Right ventricle myocardium superior (tissue), 1 donor: ENCODE data around the gene DRD4. TPM values are rescaled to one million over a fixed set of nuclear protein-coding genes. Genes with fewer than 3 reads are reported as not detected.

ENCODE experiments used
- ATAC-seq: fragments of 200-7000 bp; cut with Tn5 transposase; one replicate; pipeline ENCODE4 v1.9.1; 2020; ENCODE audit warnings: mild to moderate bottlenecking; ENCODE audit not compliant: poor library complexity
- DNase-seq: peaks from one replicate; pipeline ENCODE4 v3.0.0-alpha.2; 2020
- intact Hi-C: fragments of 100-400 bp; cut with DNase I; formaldehyde crosslinking; loops from one replicate; pipeline ENCODE4 v1.11.2; 2022
- total RNA-seq: library from RNA; stranded (reverse); fragmentation: NEBNext Ultra II Directional; extraction: Animal tissue kit (Norgen Biotek cat#: 25700); gene quantifications from one replicate; pipeline ENCODE4 v1.2.1, GENCODE V29; 2021
- donor health status: DM: no; HTN: yes; CAD: no; lungs with severe emphysema.

DRD4 gene
- total RNA-seq, 1 donor from 2014 or later = not detected

DNA sequence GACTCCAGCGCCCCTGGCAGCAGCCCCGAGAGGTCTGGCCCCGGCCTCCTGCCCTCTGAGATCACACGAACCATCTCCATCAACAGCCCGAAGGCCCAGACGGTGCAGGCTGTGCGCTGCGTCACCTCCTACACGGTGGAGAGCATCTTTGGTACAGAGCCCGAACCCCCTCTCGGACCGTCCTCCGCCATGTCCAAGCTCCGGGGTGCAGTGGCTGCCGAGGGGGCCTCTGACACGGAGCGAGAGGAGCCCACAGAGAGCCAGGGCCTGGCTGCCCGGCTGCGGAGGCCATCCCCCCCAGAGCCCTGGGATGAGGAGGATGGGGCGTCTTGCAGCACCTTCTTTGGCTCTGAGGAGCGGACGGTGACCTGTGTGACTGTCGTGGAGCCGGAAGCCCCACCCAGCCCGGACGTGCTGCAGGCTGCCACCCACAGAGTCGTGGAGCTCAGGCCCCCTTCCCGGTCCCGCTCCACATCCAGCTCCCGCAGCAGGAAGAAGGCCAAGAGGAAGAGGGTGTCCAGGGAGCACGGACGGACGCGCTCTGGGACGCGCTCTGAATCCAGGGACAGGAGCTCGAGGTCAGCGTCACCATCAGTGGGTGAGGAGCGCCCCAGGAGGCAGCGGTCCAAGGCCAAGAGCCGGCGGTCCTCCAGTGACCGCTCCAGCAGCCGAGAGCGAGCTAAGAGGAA lies 29.0 kb upstream of the DRD4 start:
- DNase-seq (no peak), ATAC-seq (no peak)

GRCh38 chr11:608791-609251 lies 28.2 kb upstream of the DRD4 start:
- DNase-seq = no peak
- intact Hi-C loops = no loop called here
- ATAC-seq = no peak

More for the DNA sequence above, 29.0 kb upstream of the DRD4 start:
- intact Hi-C loops = no loop called here

GRCh38 chr11:609341-609811 lies 27.7 kb upstream of the DRD4 start:
- DNase-seq = no peak
- ATAC-seq = no peak
- intact Hi-C loops = no loop called here

DNA sequence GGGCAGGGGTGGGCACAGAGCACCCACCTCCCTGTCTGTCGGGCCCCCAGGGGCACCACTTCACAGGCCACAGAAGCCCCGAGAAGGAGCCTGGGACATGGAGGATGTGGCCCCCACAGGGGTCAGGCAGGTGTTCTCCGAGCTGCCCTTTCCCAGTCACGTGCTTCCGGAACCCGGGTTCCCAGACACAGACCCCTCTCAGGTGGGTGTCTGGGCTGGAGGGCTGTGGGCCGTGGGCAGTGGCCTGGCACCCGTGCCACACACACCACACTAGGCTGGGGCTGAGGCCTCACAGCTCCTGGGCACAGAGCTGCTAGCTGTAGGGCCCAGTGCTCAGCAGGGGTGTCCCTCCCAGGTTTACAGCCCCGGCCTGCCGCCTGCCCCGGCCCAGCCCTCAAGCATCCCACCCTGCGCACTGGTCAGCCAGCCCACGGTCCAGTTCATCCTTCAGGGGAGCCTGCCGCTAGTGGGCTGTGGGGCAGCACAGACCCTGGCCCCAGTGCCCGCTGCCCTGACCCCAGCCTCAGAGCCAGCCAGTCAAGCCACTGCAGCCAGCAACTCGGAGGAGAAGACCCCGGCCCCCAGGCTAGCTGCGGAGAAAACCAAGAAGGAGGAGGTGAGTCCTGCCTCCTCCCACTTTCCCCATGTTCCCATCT lies 26.8 kb upstream of the DRD4 start:
- DNase-seq = no peak

GRCh38 chr11:611001-611996 lies 25.8 kb upstream of the DRD4 start:
- DNase-seq = no peak

More for the DNA sequence above, 26.8 kb upstream of the DRD4 start:
- intact Hi-C loops = no loop called here
- ATAC-seq = no peak

GRCh38 chr11:612201-612960 lies 24.7 kb upstream of the DRD4 start:
- DNase-seq (no peak), ATAC-seq (no peak)
- intact Hi-C loops = no loop called here

More at GRCh38 chr11:611001-611996, 25.8 kb upstream of the DRD4 start:
- ATAC-seq = no peak
- intact Hi-C loops = no loop called here

DNA sequence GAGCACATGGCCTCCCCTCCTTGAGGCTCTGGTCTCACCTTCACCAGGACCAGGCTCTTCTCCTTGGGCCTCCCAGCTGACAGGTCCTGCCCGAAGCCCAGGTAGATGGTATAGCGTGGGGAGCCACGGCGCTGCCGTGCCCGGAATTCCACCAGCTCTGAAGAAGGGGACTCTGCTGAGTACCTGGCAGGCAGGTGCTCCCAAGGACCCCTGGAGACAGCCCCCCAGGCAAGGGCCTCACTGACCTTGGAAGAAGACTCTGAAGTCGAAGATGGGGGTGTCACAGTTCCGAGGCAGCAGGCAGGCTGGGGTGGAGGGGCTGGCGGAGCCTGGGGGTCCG lies 24.1 kb upstream of the DRD4 start:
- DNase-seq (no peak), ATAC-seq (no peak)
- intact Hi-C loops = no loop called here

- intact Hi-C loops = no loop called here
Observed at GRCh38 chr11:613369-613968, 23.6 kb upstream of the DRD4 start.

DNA sequence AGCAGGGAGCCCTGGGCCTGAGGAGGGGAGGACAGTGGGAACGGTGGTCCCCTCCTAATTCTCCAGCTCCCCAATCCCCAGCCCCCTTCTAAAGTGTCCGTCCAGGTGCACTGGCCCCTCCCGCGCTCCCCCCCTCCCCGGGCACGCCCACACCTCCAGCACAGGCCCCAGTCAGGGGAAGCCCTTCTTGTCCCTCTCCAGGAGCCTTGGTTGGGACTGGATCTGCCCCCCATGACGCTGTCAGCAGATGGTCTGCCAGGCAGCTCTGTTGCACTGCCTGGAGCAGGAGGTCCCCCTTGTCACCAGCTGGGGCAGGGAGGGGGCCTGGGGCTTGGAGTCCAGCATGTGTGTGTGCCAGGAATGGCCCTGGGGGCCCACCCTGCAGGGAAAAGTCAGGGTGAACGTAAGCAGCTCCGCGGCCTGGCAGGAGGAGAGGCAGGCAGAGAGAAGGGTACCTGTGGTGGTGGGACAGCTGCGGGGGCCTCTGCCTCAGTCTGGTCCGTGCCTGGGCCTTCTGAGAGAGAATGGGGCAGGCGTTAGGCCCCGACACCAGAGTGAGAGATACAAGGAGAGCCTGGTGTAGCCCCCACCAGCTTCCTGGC lies 22.9 kb upstream of the DRD4 start:
- ATAC-seq (no peak), DNase-seq (no peak)
- intact Hi-C loops = no loop called here

More at GRCh38 chr11:613369-613968, 23.6 kb upstream of the DRD4 start:
- DNase-seq (peak; percentile 77), ATAC-seq (peak; percentile 1)

DNA sequence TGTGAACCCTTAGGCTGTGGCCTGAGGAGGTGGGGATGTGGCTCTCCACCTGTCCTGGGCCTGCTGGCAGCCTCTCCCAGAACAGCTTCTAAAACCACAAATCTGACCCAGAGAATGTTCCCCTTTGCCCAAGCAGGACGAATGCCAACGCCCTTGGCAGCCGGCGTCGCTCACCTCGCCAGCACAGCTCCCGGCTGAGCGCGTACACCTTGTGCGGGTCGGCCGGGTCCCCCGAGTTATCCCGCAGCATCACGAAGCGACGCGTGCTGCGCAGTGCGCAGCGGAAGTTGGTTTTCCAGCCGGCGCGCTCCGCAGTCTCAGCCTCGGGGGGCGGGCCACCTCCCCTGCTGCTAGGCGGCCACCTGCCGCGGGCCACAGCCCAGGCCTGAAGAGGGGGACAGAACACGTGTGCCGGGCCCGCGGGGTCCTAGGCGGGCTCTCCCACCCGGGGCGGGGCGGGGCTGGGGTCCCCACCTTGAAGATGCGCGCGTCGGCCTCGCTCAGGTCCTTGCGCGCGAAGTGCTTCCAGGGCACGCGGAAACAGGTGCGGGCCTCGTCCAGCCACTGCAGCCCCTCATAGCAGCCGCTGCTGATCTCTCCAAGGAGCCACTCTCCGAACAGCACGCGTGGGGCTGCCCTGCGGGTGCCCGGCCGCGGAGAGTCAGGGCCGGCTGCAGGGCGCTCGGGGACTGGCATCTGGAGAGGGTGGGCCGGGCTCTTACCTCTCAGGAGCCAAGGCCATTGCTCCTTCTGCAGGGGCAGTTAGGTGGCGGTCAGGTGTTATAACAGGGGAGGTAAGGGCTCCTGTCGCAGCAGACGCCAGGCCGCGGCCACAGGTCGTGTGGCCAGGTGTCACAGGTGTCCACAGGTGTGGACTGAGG lies 22.2 kb upstream of the DRD4 start:
- intact Hi-C loops = no loop called here
- peak; percentile 7 for ATAC-seq

DNA sequence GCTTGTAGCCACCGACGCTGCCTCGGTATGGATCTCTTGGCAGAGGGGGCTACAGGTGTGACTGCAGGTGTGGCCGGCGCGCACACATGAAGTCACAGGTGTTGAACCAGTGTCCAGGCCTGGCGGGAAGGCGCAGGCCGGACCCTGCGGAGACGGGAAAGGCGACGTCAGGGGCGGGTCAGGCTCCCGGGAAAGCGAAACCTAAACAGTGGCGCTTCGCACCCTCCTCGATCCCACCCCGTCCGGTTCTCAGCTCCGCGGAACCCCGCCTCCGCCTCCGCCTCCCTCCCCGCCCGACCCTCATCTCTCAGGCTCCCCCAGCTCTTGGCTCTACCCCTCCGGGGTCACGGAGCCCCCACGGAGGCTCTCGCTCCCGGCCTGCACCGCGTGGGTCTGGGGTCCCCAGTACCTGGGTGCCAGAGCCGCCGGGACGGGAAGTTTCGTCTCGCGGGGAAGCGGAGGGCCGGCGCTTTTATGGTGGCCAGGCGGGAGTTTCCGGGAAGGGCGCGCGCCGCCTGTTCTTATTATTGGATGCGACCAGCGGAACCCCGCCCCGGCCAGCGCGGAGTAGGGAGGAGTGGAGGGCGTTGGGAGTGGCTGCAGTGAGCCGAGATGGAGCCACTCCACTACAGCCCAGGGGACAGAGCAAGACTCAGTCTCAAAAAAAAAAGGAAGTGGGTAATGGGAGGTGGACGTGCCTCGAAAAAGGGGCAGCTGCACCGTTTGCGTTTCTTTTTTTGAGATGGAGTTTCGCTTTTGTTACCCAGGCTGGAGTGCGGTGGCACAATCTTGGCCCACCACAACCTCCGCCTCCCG lies 21.4 kb upstream of the DRD4 start, which contains the start of gene IRF7:
Gene IRF7 (minus strand): TSS at position 447 of the 816 bp plus-strand sequence. CDS start 586 bp downstream, outside the sequence.
- DNase-seq (peak; percentile 99), ATAC-seq (peak; percentile 92)
- intact Hi-C loops = no loop called here

More for the DNA sequence above, 22.2 kb upstream of the DRD4 start:
- no peak for DNase-seq

DNA sequence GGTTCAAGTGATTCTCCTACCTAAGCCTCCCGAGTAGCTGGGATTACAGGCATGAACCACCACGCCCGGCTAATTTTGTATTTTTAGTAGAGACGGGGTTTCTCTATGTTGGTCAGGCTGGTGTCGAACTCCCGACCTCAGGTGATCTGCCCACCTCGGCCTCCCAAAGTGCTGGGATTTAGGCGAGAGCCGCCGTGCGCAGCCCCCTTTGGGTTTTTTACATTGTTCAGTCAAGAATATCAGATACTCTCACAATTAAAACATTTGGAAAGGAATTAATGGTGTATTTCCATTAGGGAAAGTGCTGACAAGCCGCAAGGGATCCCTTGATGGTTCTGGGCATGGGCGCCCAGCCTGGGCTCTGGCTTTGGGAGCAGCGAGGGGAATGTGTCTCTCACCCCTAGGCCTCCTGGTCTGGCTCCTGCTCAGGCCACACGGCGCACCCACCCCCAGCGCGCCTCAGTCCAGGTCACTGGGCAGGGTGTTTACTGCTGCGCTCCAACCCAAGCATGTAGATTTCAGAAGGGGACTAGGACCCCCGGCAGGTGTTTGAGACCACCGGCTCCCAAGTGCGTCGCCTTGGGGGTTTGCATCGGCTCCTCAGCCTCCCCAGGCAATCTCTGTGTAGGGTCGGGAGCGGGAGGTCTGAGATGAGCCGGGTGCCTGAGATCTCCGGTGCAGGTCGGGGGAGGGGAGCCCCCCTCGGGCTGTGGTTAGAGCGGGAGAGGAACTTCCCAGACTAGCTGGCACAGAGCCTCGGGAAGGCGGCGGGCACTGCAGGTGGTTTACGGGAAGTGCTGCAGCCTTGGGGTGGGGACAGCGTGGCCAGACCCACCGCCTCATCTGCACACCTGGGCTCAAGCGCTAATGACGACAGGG lies 20.5 kb upstream of the DRD4 start:
- intact Hi-C loops = no loop called here
- DNase-seq = peak; percentile 71
- no peak for ATAC-seq

DNA sequence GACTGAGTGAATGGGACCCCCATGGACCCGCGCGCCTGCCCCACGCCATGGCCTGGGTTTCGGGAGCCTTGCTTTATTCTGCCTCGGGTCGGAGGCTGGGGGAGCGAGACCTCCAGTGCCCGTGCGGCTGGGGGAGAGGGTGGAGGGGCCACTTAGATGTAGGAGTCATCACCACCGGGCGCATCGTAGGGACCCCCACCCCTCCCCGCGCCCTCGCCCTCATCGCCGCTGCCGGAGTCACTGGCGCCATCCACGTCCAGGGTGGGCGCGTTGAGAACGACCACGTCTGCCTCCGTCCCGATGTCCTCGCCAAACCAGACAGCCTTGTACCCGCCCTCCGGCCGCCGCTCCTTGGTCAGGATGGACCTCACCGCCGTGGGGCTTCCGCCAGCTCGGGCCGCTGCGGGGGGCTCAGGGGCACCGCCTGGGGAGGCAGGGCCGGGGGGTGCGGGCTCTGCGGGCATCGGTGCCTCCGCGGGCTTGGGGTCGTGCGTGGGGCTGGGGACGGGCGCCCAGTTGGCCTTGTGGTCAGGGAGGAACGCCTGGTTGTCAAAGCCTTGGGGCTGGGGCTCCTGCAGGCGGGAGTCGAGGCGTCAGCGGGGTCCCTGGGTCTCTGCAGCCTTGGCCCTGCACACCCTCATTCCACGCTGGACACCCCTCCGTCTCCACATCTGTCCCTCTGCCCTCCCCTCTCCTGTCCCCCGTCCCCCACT lies 19.7 kb upstream of the DRD4 start:
- intact Hi-C loops = no loop called here
- no peak for ATAC-seq
- no peak for DNase-seq
